HG03571 (cell line): Measurements from ENCODE around the gene MYO1B.

Source experiments
- ATAC-seq: cut with Tn5 transposase; IDR thresholded peaks from one replicate; pipeline ENCODE4 v1.9.1; 2021; ENCODE audit not compliant: unreplicated experiment

The MYO1B gene

DNA sequence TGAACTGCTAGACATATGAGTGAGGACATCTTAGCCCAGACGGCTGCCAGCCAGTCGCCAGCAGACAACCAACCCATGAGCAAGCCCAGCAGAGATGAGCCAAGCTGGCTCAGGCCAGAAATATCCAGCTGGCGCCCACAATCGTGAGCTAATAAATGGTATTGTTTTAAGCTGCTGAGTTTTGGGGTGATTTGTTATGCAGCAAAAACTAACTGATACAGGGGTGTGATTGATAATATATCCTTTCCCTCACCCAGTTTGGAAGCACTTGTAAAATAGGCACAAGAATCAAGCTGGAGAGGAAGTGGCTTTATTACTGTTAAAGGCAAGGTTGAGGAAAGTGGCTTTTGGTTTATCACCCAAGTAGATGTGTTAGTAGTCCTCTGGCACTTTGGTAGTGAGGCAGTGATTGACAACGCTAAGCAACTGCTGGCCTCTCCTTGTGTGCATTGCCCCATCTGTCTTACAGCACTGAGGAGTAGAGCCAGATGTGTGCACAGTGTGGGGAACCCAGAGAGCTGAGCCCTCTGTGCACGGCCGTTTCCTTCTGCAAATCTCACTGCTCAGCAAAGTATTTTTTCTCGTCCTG lies 110.1 kb downstream of the MYO1B start:
- ATAC-seq: no peak

- no peak for ATAC-seq
Measured at GRCh38 chr2:191357678-191358077, 112.5 kb downstream of the MYO1B start.

DNA sequence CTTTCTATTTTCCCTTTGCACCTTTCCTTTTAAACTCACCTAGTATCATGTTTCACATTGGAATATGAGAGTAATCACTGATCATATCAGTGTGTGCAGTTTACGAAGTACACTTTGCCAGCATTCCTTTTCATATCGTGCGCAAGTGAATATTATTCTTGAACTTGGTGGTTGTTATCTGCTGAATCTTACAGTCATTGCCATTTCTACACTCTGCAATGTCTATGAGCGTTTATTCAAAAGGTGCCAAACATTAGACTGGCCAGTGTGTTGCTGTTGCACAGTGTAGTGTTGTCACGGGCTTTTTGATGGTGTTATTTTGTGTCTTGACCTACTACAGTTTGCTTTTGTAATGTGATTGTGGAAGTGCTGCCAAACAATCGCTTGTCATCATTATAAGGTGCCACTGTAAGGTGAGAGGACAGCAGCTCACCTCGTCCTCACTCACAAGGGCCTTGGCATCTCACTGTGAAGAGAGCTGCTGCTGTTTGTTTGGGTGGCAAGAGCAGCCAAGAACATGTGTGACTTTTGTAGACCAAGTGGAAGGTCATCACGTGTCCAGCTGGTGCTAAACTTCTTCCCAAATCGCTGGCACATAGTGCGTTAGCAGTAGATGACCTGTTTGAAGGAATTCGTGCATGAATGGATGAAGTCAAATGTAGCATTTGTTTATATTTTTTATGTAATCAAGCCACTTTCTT lies 113.3 kb downstream of the MYO1B start:
- no peak for ATAC-seq

DNA sequence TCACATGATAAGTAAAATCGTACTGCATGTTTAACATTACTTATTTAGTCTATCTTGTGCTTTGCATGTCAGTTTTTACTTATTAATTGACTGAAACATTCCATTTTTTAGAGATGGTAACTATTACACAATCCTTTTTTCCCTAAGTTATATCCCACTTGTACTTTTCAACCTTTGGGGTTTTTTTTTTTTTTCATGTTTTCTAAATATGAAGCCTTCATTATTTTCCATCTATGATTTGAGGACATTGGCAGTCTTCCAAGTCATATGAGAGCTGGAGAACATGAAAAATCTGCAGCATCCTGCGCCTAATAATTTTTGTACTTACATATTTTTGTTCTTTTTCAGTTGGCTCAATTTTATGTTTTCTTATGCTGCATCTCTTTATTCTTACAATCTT lies 113.9 kb downstream of the MYO1B start:
- no peak for ATAC-seq

GRCh38 chr2:191360918-191361317 lies 115.7 kb downstream of the MYO1B start:
- ATAC-seq: no peak

- no peak for ATAC-seq
Measured at GRCh38 chr2:191362841-191363240, 117.6 kb downstream of the MYO1B start.

- no peak for ATAC-seq
Measured at GRCh38 chr2:191363267-191363666, 118.1 kb downstream of the MYO1B start.

GRCh38 chr2:191365089-191365488 lies 119.9 kb downstream of the MYO1B start:
- no peak for ATAC-seq

- ATAC-seq: no peak
Measured at GRCh38 chr2:191366199-191366598, 121.0 kb downstream of the MYO1B start.

GRCh38 chr2:191369034-191369433 lies 123.8 kb downstream of the MYO1B start:
- no peak for ATAC-seq

DNA sequence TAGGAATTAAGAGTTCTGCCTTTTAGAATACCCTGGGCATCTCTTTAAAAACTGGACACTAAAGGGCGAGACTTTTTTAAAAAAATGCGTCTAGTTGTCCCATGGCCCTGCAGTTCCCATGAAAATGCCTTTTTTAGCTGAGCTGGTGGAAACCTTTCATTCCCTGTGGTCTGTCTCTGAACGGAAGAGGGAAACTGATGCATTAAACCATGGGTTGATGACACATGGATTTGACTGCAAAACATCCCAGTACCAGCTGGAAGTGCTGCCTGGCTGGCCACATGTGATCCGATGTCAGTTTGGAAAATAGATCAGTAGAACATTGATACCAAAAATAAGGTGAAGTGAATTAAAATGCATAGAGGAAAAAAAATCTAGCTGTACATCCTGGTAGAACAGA lies 129.2 kb downstream of the MYO1B start:
- ATAC-seq: no peak

- ATAC-seq: no peak
Measured at GRCh38 chr2:191374939-191375338, 129.7 kb downstream of the MYO1B start.

GRCh38 chr2:191376981-191377629 lies 131.9 kb downstream of the MYO1B start:
- no peak for ATAC-seq

DNA sequence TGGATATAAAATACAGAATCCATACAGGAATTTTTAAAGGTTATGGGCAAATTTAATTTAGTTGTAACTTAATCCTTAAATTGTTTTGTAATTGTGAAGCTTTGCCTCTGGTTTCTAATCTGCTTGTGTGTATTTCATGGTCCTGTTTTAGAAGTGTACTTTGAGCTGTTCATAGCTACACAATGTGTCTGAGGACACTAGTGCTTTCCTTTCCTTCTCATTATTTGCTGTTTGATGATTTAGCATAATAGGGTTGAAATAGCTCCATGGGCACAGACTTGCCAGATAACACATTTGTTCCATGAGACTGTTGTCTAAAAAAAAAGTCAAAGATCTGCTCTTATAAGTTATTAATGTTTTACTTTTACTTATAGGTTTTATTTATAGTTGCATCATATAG lies 134.2 kb downstream of the MYO1B start:
- ATAC-seq: no peak

DNA sequence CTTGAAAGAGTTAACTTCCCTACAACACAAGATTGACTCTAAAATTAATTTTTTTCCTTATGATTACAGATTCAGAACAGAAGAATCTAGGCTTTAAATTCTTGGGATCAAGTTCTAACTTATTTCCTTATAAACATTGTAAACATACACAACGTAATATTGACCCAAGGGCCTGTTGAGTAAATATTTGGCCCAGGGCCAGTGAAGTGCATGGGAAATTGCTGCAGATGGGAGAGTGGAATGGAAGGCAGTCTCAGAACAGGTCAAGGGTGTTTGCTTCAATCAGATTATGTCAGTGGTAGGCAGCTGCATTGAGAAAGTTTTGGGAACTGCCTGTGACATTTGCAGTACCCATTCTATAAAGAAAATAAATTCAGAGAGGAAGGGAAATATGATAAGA lies 137.6 kb downstream of the MYO1B start:
- no peak for ATAC-seq

GRCh38 chr2:191383486-191383885 lies 138.3 kb downstream of the MYO1B start:
- ATAC-seq: no peak

- ATAC-seq: no peak
Measured at GRCh38 chr2:191384829-191385228, 139.6 kb downstream of the MYO1B start.

GRCh38 chr2:191385416-191386160 lies 140.4 kb downstream of the MYO1B start:
- no peak for ATAC-seq

GRCh38 chr2:191386938-191387536 lies 141.8 kb downstream of the MYO1B start:
- ATAC-seq: no peak

- ATAC-seq: no peak
Measured at GRCh38 chr2:191389288-191389687, 144.1 kb downstream of the MYO1B start.

DNA sequence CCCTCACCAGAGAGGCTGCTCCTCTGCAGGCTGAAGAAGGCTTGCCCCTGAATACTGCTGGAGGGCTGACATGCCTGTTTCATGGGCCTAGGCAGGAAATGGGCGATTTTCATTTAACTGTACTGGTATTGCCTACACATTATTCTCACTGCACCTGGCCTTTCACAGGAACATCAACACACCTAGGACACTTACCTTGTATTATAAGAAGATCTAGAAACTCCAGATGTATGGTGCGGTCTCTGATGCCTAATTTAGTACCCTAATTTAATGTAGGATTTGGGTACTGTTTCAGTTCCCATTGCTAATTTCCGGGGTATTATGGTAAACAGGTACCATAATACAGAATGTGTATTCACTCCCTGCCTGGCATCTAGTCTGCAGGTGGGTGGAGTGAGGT lies 146.0 kb downstream of the MYO1B start:
- no peak for ATAC-seq
